Measurements from ENCODE around the gene ABCC1. TPM values are rescaled to one million over a fixed set of nuclear protein-coding genes. Genes with fewer than 3 reads are reported as not detected.

The ABCC1 gene
- total and polyA plus RNA-seq, 12 donors = 6.1 to 32.8 (median 21.6) TPM

- no peaks in the 10 kb centered on the region for H3K27me3 ChIP-seq
- no peak overlapping the region for H3K4me3 ChIP-seq
- ATAC-seq (no peak), DNase-seq (no peak)
- peaks cover 0 to 10% (median 0%) of the 10 kb centered on the region in 11 donors for H3K9me3 ChIP-seq
- H3K36me3 ChIP-seq = no peaks in the 10 kb centered on the region
- intact Hi-C loops (cut with DNase I) = loop anchor here in 3 of 10 donors (10.0 kb wide), 3 partner anchors 56 to 116 kb away; no protein-coding TSS in a partner anchor
- WGBS, 2 donors = 86 to 89% methylated on average over 9 of the region's 9 CpGs
- TF ChIP-seq, protein P1, sequence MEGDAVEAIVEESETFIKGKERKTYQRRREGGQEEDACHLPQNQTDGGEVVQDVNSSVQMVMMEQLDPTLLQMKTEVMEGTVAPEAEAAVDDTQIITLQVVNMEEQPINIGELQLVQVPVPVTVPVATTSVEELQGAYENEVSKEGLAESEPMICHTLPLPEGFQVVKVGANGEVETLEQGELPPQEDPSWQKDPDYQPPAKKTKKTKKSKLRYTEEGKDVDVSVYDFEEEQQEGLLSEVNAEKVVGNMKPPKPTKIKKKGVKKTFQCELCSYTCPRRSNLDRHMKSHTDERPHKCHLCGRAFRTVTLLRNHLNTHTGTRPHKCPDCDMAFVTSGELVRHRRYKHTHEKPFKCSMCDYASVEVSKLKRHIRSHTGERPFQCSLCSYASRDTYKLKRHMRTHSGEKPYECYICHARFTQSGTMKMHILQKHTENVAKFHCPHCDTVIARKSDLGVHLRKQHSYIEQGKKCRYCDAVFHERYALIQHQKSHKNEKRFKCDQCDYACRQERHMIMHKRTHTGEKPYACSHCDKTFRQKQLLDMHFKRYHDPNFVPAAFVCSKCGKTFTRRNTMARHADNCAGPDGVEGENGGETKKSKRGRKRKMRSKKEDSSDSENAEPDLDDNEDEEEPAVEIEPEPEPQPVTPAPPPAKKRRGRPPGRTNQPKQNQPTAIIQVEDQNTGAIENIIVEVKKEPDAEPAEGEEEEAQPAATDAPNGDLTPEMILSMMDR (IDR thresholded peaks at IDR 0.05) = no peak
- peak overlapping the region in 3 of 10 donors; percentile 52 to 73 (median 65) for H3K27ac ChIP-seq
- peaks cover 0 to 62% (median 24%) of the 10 kb centered on the region in 9 donors for H3K4me1 ChIP-seq
These were observed 9.4 kb downstream of the ABCC1 start for GRCh38 chr16:15958703-15959348.

GRCh38 chr16:15960124-15960971 is 10.9 kb downstream of the ABCC1 start:
- TF ChIP-seq, protein P1 (IDR thresholded peaks at IDR 0.05) = no peak
- no peak overlapping the region for H3K4me3 ChIP-seq
- H3K4me1 ChIP-seq = peaks cover 0 to 60% (median 32%) of the 10 kb centered on the region in 9 donors
- peaks cover 0 to 10% (median 0%) of the 10 kb centered on the region in 11 donors for H3K9me3 ChIP-seq
- intact Hi-C loops (cut with DNase I) = no loop called here
- WGBS, 2 donors = 79 to 86% methylated on average over 12 of the region's 12 CpGs
- DNase-seq = no peak
- H3K36me3 ChIP-seq = no peaks in the 10 kb centered on the region
- peak overlapping the region in 7 of 10 donors; percentile 36 to 73 (median 52) for H3K27ac ChIP-seq
- ATAC-seq = peak in 6 of 8 donors; percentile 35 to 70 (median 62)
- no peaks in the 10 kb centered on the region for H3K27me3 ChIP-seq

DNA sequence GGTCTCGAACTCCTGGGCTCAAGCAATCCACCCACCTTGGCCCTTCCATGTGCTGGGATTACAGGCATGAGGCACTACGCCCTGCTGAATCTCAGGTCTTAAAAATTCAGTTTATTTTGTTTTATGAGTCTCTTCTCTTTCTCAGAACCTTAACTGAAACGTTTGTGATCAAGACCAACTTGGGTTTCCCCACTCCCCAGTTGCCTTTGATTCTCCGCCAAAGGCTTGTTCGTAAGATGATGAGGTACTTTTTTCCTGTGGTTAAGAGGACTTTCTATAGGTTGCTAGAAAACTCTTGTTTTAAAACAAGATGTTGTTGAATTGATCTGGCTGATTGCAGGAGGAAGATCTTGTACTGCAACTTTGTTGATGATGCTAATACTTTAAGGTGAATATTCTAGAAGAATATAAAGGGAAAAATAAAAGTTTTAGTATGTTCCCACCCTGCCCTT is 11.7 kb downstream of the ABCC1 start:
- Histone ChIP-seq H3K4me3 (no peak overlapping the region), H3K4me1 (peaks cover 0 to 66% (median 33%) of the 10 kb centered on the region in 9 donors), H3K27me3 (no peaks in the 10 kb centered on the region), H3K9me3 (peaks cover 0 to 10% (median 0%) of the 10 kb centered on the region in 11 donors), H3K27ac (peak overlapping the region in 6 of 10 donors; percentile 36 to 73 (median 52)), H3K36me3 (no peaks in the 10 kb centered on the region)
- ATAC-seq = no peak
- TF ChIP-seq, protein P1 (IDR thresholded peaks at IDR 0.05) = no peak
- intact Hi-C loops (cut with DNase I) = no loop called here
- WGBS, 2 donors = 63 to 70% methylated on average over 5 of the region's 5 CpGs
- DNase-seq = no peak

DNA sequence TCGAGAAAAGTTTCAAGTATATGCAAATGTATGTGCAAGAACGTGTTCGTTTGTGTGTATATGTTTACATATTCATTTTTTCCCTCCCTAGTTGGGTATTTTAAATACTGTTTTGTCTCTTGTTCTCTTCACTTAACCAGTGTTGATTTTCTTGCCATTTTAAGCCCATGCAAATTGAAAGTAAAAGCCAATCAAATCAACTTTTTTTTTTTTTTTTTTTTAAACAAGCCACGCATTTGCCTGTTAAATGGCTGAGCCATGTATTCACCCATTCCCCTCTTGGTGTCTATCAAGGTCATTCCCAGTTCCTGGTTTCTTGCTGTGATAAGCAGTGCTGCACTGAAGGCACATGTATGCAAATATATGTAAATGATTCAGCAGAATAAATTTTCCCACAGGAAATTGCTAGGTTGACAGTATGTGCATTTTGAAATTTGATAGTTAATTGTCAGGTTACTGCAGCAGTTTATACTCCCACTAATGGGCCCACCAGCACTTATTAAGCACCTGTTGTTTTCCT is 12.2 kb downstream of the ABCC1 start:
- Histone ChIP-seq H3K9me3 (peaks cover 0 to 10% (median 0%) of the 10 kb centered on the region in 11 donors), H3K4me3 (no peak overlapping the region), H3K4me1 (peaks cover 0 to 72% (median 33%) of the 10 kb centered on the region in 9 donors), H3K36me3 (no peaks in the 10 kb centered on the region), H3K27ac (peak overlapping the region in 5 of 10 donors; percentile 45 to 73 (median 59)), H3K27me3 (no peaks in the 10 kb centered on the region)
- WGBS, 2 donors = 86 to 89% methylated on average over 4 of the region's 4 CpGs
- DNase-seq (no peak), ATAC-seq (no peak)
- TF ChIP-seq, protein P1 (IDR thresholded peaks at IDR 0.05) = no peak
- intact Hi-C loops (cut with DNase I) = no loop called here
